HEK293 (cell line): ENCODE measurements around the gene IDUA.

Experiments used
- CTCF ChIA-PET: fragments of 350-600 bp; formaldehyde crosslinking; extraction: SDS; loops from one replicate; lab custom pipeline; 2021; ENCODE audit warnings: antibody characterized with exemption; lab: Yijun Ruan, JAX
- POLR2A ChIA-PET: fragments of 300-600 bp; formaldehyde crosslinking; extraction: SDS; loops from one replicate; lab custom pipeline; 2020; ENCODE audit warnings: antibody characterized with exemption, inconsistent platforms; lab: Yijun Ruan, JAX
- H3K27ac ChIP-seq: fragments of 200-500 bp; sonication (Bioruptor generic); 2 replicates; pipeline ENCODE4 v1.5.1; 2014; ENCODE audit warnings: low read depth, low read length, control low read depth, inconsistent platforms; ENCODE audit errors: extremely low read depth
- H3K36me3 ChIP-seq, 2 experiments: fragments of 200-500 bp in 1 of 2; sonication (Bioruptor generic) in 1 of 2; 1 replicate in 1 of 2; 2 replicates in 1 of 2; pipeline ENCODE4 v1.5.1; 2014 to 2017; ENCODE audit warnings: inconsistent platforms in 2 of 2, low read length in 2 of 2; ENCODE audit not compliant: control insufficient read depth in 2 of 2, insufficient read depth in 1 of 2
- H3K4me1 ChIP-seq: fragments of 200-500 bp; sonication (Bioruptor generic); 2 replicates; pipeline ENCODE4 v1.5.1; 2014; ENCODE audit warnings: mild to moderate bottlenecking, low read length, inconsistent platforms; ENCODE audit not compliant: control insufficient read depth, insufficient read depth
- H3K4me3 ChIP-seq: 2 replicates; pipeline ENCODE4 v1.5.1; 2011; ENCODE audit warnings: low read depth, mild to moderate bottlenecking, control low read depth, low read length, moderate library complexity
- H3K9me3 ChIP-seq: fragments of 200-500 bp; sonication (Bioruptor generic); 2 replicates; pipeline ENCODE4 v1.5.1; 2014; ENCODE audit warnings: low read depth, low read length, inconsistent platforms; ENCODE audit not compliant: control insufficient read depth, insufficient read depth
- GLIS1 ChIP-seq: fragments of 450-650 bp; formaldehyde crosslinking; IDR thresholded peaks from 2 replicates; pipeline ENCODE4 v1.5.1; 2016; ENCODE audit warnings: missing biosample characterization, missing genetic modification characterization
- GLIS2 ChIP-seq: fragments of 450-650 bp; formaldehyde crosslinking; IDR thresholded peaks from 2 replicates; pipeline ENCODE4 v1.5.1; 2016; ENCODE audit warnings: missing biosample characterization, missing genetic modification characterization
- SP2 ChIP-seq: fragments of 450-650 bp; formaldehyde crosslinking; IDR thresholded peaks from 2 replicates; pipeline ENCODE4 v1.5.1; 2016; ENCODE audit warnings: missing biosample characterization, missing genetic modification characterization
- YY1 ChIP-seq: fragments of 450-650 bp; formaldehyde crosslinking; IDR thresholded peaks from 2 replicates; pipeline ENCODE4 v1.5.1; 2018; ENCODE audit warnings: missing biosample characterization, missing genetic modification characterization
- ZBTB26 ChIP-seq: fragments of 450-650 bp; formaldehyde crosslinking; optimal IDR thresholded peaks from 2 replicates; pipeline ENCODE3; 2016; ENCODE audit warnings: missing biosample characterization, mild to moderate bottlenecking, missing genetic modification characterization
- ZBTB6 ChIP-seq: fragments of 450-650 bp; formaldehyde crosslinking; IDR thresholded peaks from 2 replicates; pipeline ENCODE4 v1.5.1; 2017; ENCODE audit warnings: missing biosample characterization, missing genetic modification characterization
- ZNF311 ChIP-seq: fragments of 450-650 bp; formaldehyde crosslinking; IDR thresholded peaks from 2 replicates; pipeline ENCODE4 v1.5.1; 2017; ENCODE audit warnings: missing biosample characterization, missing genetic modification characterization, borderline replicate concordance
- ZNF433 ChIP-seq: fragments of 450-650 bp; formaldehyde crosslinking; IDR thresholded peaks from 2 replicates; pipeline ENCODE4 v1.5.1; 2016; ENCODE audit warnings: missing biosample characterization, missing genetic modification characterization, low read depth
- ZNF555 ChIP-seq: fragments of 450-650 bp; formaldehyde crosslinking; conservative IDR thresholded peaks from 2 replicates; pipeline ENCODE4 v1.5.1; 2017; ENCODE audit warnings: missing biosample characterization, mild to moderate bottlenecking, missing genetic modification characterization, inconsistent platforms
- ZNF626 ChIP-seq: fragments of 450-650 bp; sonication (Bioruptor Pico); formaldehyde crosslinking; IDR thresholded peaks from 2 replicates; pipeline ENCODE4 v1.5.1; 2018; ENCODE audit warnings: missing biosample characterization, missing genetic modification characterization, inconsistent platforms
- ZNF629 ChIP-seq: fragments of 450-650 bp; formaldehyde crosslinking; IDR thresholded peaks from 2 replicates; pipeline ENCODE4 v1.5.1; 2017; ENCODE audit warnings: missing biosample characterization, missing genetic modification characterization
- ZNF791 ChIP-seq: fragments of 450-650 bp; formaldehyde crosslinking; IDR thresholded peaks from 2 replicates; pipeline ENCODE4 v1.5.1; 2016; ENCODE audit warnings: missing biosample characterization, missing genetic modification characterization
- TF ChIP-seq, protein P1 (sequence below): fragments of 450-650 bp; formaldehyde crosslinking; IDR thresholded peaks from 2 replicates; pipeline ENCODE4 v1.5.1; 2016; ENCODE audit warnings: missing biosample characterization, missing genetic modification characterization, borderline replicate concordance
- TF ChIP-seq, protein P2 (sequence below): fragments of 450-650 bp; formaldehyde crosslinking; IDR thresholded peaks from 2 replicates; pipeline ENCODE4 v1.5.1; 2016; ENCODE audit warnings: missing biosample characterization, missing genetic modification characterization

Gene IDUA

DNA sequence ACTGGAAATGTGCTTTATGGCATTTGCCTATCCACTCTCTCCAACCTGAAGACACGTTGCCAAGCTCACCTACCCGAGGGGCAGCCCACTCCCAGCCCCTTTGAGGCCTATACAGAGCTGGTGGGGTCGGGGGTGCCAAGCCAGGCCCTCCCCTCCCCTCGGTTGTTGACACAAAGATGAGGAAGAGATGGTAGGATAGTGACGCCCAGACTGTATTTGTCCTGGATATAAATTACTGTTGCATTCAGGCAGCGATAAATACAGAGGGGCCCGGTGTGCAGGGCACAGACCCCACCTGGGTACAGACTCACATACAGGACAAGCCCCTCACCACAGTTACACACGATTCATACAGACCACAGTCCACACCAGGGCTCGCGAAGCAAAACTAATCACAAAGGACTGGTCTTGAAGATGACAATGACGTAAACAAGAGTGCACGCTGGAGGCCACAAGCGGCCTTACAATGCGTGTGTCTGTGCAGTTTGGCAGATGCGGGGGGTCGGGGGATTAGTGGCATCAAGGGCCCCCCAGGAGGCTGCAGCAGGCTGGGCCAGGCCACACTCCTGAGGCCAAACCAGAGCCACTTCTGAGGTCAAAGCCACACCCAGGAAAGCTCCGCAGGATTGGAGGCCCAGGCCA is 28.0 kb upstream of the IDUA start:
- TF ChIP-seq GLIS2 (tag by site-specific recombination) (peak; percentile 42; the same call in 1 of the 2 replicates), GLIS1 (tag by site-specific recombination) (peak; percentile 55), ZNF311 (tag by site-specific recombination) (no peak), SP2 (tag by site-specific recombination) (no peak), ZNF555 (tag by site-specific recombination) (no peak)
- POLR2A ChIA-PET = no interaction called here
- H3K4me1 ChIP-seq = no peaks in the 10 kb centered on the region
- H3K4me3 ChIP-seq = no peak overlapping the region
- CTCF ChIA-PET = no interaction called here
- peaks cover 0 to 59% of the 10 kb centered on the region in 2 experiments; a peak in 1 of 3 replicates for H3K36me3 ChIP-seq
- H3K27ac ChIP-seq = no peak overlapping the region
- H3K9me3 ChIP-seq = no peaks in the 10 kb centered on the region

DNA sequence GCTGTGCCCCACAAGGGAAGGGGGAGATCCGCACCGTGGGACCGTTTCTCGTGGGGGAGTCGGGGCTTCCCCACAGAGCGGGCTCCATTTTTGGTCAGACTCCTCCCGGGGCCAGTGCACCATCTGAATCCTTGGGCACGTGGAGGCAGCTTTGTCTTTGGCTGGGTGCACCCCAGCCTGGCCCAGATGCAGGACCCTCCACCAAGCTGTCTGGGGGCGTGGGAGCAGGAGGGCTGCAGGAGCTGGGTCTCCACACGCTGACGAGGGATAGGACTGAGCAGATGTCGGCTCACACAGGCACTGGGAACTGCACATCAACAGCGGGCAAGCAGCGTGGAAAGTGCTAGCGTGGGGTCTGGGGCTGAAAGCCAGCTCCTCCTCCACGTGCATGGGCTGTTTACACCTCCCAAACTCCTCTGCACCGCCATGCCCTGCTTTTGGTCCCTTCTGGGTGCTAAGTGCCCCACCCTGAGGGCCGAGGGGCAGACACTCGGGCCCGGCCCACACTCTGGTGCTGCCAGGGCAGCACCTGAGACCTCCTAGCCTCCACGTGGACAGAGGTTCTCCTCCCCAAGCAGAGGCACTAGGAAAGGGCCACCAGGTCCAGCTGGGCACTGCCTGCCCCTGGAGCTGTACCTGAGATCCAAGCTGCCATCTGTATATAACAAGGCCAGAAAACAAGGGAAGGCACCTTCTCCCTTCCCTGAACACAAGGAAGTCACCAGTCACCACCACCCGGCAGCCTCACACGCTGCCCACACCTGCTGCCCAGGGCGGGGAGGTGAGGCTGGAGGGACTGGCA is 27.3 kb upstream of the IDUA start:
- POLR2A ChIA-PET = no interaction called here
- H3K4me3 ChIP-seq = no peak overlapping the region
- TF ChIP-seq ZBTB6 = no peak
- 0 out of 2 replicates have a peak, but pooled peaks have one; percentile 7 for TF ChIP-seq GLIS2 (tag by site-specific recombination)
- no peak for TF ChIP-seq ZNF626 (tag by site-specific recombination)
- TF ChIP-seq ZNF433 (tag by site-specific recombination) = no peak
- TF ChIP-seq, protein P1, sequence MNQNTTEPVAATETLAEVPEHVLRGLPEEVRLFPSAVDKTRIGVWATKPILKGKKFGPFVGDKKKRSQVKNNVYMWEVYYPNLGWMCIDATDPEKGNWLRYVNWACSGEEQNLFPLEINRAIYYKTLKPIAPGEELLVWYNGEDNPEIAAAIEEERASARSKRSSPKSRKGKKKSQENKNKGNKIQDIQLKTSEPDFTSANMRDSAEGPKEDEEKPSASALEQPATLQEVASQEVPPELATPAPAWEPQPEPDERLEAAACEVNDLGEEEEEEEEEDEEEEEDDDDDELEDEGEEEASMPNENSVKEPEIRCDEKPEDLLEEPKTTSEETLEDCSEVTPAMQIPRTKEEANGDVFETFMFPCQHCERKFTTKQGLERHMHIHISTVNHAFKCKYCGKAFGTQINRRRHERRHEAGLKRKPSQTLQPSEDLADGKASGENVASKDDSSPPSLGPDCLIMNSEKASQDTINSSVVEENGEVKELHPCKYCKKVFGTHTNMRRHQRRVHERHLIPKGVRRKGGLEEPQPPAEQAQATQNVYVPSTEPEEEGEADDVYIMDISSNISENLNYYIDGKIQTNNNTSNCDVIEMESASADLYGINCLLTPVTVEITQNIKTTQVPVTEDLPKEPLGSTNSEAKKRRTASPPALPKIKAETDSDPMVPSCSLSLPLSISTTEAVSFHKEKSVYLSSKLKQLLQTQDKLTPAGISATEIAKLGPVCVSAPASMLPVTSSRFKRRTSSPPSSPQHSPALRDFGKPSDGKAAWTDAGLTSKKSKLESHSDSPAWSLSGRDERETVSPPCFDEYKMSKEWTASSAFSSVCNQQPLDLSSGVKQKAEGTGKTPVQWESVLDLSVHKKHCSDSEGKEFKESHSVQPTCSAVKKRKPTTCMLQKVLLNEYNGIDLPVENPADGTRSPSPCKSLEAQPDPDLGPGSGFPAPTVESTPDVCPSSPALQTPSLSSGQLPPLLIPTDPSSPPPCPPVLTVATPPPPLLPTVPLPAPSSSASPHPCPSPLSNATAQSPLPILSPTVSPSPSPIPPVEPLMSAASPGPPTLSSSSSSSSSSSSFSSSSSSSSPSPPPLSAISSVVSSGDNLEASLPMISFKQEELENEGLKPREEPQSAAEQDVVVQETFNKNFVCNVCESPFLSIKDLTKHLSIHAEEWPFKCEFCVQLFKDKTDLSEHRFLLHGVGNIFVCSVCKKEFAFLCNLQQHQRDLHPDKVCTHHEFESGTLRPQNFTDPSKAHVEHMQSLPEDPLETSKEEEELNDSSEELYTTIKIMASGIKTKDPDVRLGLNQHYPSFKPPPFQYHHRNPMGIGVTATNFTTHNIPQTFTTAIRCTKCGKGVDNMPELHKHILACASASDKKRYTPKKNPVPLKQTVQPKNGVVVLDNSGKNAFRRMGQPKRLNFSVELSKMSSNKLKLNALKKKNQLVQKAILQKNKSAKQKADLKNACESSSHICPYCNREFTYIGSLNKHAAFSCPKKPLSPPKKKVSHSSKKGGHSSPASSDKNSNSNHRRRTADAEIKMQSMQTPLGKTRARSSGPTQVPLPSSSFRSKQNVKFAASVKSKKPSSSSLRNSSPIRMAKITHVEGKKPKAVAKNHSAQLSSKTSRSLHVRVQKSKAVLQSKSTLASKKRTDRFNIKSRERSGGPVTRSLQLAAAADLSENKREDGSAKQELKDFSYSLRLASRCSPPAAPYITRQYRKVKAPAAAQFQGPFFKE (tag by site-specific recombination) = no peak
- no peak for TF ChIP-seq ZNF791 (tag by site-specific recombination)
- no peaks in the 10 kb centered on the region for H3K4me1 ChIP-seq
- no peak overlapping the region for H3K27ac ChIP-seq
- no peaks in the 10 kb centered on the region for H3K9me3 ChIP-seq
- H3K36me3 ChIP-seq = peaks cover 0 to 64% of the 10 kb centered on the region in 2 experiments; a peak in 1 of 3 replicates
- CTCF ChIA-PET = no interaction called here

DNA sequence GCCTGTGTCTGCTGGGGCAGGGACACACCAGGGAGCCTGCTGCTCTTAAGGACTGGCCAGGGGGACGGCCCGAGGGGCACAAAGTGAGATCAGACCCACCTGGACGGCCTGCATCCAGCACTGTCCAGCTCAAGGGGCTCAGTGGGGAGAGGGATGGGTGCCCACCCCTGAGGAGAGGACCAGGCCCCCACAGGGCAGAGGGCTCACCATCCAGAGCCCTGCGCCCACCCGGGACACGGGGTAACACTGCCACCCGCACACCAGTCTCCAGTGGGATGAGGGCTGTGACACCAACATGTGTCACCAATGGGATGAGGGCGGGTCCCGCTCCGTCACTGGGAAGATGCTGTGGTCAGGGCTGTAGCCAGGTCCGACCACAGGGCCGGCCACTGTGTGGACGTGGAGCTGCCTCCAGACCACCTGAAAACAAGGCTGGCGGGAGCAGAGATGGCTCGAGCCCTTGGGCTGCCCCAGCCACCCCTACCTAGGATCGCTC is 26.7 kb upstream of the IDUA start:
- ChIA-PET CTCF (no interaction called here), POLR2A (no interaction called here)
- Histone ChIP-seq H3K9me3 (no peaks in the 10 kb centered on the region), H3K4me1 (no peaks in the 10 kb centered on the region), H3K27ac (no peak overlapping the region), H3K4me3 (no peak overlapping the region), H3K36me3 (peaks cover 0 to 68% of the 10 kb centered on the region in 2 experiments; a peak in 1 of 3 replicates)
- TF ChIP-seq YY1 (tag by site-specific recombination) (no peak), ZNF629 (tag by site-specific recombination) (no peak), ZBTB26 (tag by site-specific recombination) (no peak), ZNF311 (tag by site-specific recombination) (no peak)
- TF ChIP-seq, protein P2, sequence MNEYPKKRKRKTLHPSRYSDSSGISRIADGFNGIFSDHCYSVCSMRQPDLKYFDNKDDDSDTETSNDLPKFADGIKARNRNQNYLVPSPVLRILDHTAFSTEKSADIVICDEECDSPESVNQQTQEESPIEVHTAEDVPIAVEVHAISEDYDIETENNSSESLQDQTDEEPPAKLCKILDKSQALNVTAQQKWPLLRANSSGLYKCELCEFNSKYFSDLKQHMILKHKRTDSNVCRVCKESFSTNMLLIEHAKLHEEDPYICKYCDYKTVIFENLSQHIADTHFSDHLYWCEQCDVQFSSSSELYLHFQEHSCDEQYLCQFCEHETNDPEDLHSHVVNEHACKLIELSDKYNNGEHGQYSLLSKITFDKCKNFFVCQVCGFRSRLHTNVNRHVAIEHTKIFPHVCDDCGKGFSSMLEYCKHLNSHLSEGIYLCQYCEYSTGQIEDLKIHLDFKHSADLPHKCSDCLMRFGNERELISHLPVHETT (tag by site-specific recombination) = no peak
